WERI-Rb-1 (cell line): Measurements from ENCODE around the gene SLC22A23.

ENCODE experiments used
- DNase-seq: peaks from one replicate; pipeline ENCODE4 v3.0.0-alpha.2; 2020
- H3K27ac ChIP-seq: fragments of 250-450 bp; sonication (Bioruptor Pico); 2 replicates; pipeline ENCODE4 v1.5.1; 2020; ENCODE audit warnings: mild to moderate bottlenecking, moderate library complexity
- H3K27me3 ChIP-seq: fragments of 250-450 bp; sonication (Bioruptor Pico); 2 replicates; pipeline ENCODE4 v1.5.1; 2021; ENCODE audit warnings: mild to moderate bottlenecking, low read depth, moderate library complexity; ENCODE audit not compliant: insufficient read depth, severe bottlenecking
- H3K36me3 ChIP-seq: fragments of 250-450 bp; sonication (Bioruptor Pico); 2 replicates; pipeline ENCODE4 v1.5.1; 2020; ENCODE audit warnings: mild to moderate bottlenecking, moderate library complexity
- H3K4me3 ChIP-seq: 2 replicates; pipeline ENCODE4 v1.5.1; 2011; ENCODE audit warnings: low read depth, mild to moderate bottlenecking, control low read depth, low read length
- H3K9me3 ChIP-seq: fragments of 250-450 bp; sonication (Bioruptor Pico); 2 replicates; pipeline ENCODE4 v1.5.1; 2021; ENCODE audit warnings: mild to moderate bottlenecking, moderate library complexity; ENCODE audit not compliant: severe bottlenecking
- CTCF ChIP-seq: IDR thresholded peaks from 2 replicates; pipeline ENCODE4 v1.5.1; 2011; ENCODE audit warnings: low read depth, mild to moderate bottlenecking, control low read depth, inconsistent platforms, low read length

Gene SLC22A23

DNA sequence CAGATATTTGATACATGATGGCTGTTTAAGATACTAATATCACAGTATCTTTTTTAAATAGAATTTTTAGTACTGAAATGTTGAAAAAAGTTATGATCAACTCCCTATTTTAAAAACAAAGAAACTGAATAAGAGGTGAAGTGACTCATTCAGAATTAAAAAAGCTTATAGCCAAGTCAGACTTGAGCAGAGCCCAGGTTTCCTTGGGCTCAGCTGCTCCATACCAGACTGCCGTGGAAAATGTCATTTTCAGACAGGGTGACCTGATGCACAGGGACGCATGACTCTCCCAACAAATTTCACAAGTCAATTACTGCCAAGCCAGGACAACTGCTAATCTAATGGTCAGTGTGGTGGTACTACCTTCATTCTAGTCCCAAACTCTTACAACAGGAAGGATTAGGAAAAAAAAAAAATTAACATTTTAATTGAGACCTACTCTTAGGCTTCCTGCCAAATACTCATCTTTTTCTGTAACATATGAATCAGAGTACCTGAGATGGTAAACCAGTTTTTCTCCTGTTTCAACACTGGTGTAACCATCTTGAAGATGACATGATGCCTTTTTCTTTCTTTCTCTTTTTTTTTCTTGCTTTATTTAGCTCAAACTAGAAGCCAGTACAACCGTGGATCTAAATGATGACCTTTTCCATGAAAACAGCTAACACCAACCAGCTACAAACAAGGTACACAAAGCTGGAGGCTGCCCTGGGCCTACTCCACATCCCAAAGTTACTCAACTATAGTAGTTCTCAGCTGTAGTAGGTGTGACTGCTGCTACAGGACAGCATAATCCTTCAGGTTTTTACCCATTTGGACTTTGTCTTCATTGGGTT is 30.5 kb downstream of the SLC22A23 start:
- no peak for TF ChIP-seq CTCF
- Histone ChIP-seq H3K9me3 (no peaks in the 10 kb centered on the region), H3K27me3 (no peaks in the 10 kb centered on the region), H3K4me3 (no peak overlapping the region), H3K27ac (no peak overlapping the region), H3K36me3 (peaks cover 19% of the 10 kb centered on the region)
- DNase-seq, result no peak

- Histone ChIP-seq H3K9me3 (no peaks in the 10 kb centered on the region), H3K4me3 (no peak overlapping the region), H3K36me3 (peaks cover 18% of the 10 kb centered on the region), H3K27me3 (no peaks in the 10 kb centered on the region), H3K27ac (no peak overlapping the region)
- DNase-seq, result no peak
- TF ChIP-seq CTCF, result no peak
Measured at GRCh38 chr6:3425574-3425973, 31.3 kb downstream of the SLC22A23 start.

DNA sequence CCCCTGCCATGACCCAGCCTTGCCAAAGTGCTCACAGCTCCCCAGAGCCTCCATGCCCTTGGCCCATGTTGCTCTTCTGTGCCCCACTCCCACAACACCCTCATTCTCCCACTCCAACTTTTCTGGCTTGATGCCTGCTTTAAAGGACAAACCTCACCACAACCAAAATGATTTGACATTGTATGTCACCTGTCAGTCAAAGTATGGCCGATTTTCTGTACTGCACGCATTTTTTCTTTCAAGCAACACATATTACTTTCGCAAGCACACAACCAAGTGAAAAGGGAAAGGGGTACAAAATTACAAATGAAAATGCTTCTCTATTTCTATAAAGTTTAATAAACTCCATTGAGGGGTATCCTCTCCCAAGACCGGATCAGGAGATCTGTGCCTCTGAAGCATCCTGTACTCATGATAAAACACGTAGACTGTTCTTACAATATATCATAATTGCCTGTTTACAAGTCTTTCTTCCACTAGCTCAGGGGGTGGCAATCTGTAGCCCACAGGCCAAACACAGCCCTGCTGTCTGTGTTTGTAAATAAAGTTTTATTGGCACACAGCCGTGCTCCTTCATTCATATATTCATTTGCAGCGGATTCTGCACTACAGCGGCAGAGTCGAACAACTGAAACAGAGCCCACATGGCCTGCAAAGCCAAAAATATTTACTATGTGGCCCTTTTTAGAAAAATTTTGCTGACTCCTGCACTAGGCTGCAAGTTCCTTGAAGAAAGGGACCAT is 32.5 kb downstream of the SLC22A23 start:
- no peak for DNase-seq
- no peak overlapping the region for H3K27ac ChIP-seq
- peaks cover 12% of the 10 kb centered on the region for H3K36me3 ChIP-seq
- H3K27me3 ChIP-seq, result no peaks in the 10 kb centered on the region
- H3K9me3 ChIP-seq, result no peaks in the 10 kb centered on the region
- no peak for TF ChIP-seq CTCF
- no peak overlapping the region for H3K4me3 ChIP-seq

GRCh38 chr6:3423439-3424184 is 33.2 kb downstream of the SLC22A23 start:
- no peak overlapping the region for H3K4me3 ChIP-seq
- no peaks in the 10 kb centered on the region for H3K27me3 ChIP-seq
- H3K9me3 ChIP-seq, result no peaks in the 10 kb centered on the region
- no peak for TF ChIP-seq CTCF
- H3K27ac ChIP-seq, result no peak overlapping the region
- DNase-seq, result no peak
- peaks cover 11% of the 10 kb centered on the region; the same call in 1 of the 2 replicates for H3K36me3 ChIP-seq

DNA sequence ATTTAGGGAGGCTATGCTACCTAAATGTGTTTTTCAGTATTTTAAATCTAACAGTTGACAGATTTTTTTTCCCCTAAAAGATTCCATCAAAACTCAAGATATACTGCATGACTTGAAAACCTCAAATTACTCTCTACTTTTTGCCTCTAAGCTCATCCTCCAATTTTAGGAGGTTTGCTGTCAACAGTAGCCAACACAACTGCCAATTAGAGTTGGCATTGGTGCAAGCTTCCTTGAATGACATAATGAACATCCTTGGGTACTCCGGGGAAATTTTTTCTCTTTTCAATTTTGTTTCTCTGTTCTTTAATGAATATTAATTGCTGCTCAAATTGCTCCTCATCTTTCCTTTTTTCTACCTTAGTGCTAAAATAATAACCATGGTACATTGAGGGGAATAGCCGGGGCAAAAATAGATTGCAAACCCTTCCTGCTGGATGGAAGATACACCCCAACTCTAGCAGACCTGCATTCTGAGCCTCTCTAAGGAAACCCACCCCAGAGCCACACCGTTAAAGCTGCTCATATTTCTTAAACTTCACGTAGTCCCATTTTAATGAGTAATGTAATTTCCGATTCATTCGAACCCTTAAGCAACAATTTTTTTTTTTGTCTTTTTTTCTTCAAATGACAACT is 34.3 kb downstream of the SLC22A23 start:
- DNase-seq, result no peak
- H3K4me3 ChIP-seq, result no peak overlapping the region
- no peaks in the 10 kb centered on the region for H3K9me3 ChIP-seq
- H3K27me3 ChIP-seq, result no peaks in the 10 kb centered on the region
- H3K27ac ChIP-seq, result no peak overlapping the region
- TF ChIP-seq CTCF, result no peak
- H3K36me3 ChIP-seq, result peaks cover 5% of the 10 kb centered on the region; the same call in 1 of the 2 replicates
